Vagina (tissue), 2 donors: ENCODE data around the gene PIERCE2.

Source experiments
- POLR2AphosphoS5 ChIP-seq, 2 donors: sonication (generic); formaldehyde crosslinking; IDR thresholded peaks; one replicate each; pipeline ENCODE4 v1.9.0; 2017; ENCODE audit warnings: antibody characterized with exemption in 2 of 2, mild to moderate bottlenecking in 2 of 2, low read depth in 1 of 2; ENCODE audit not compliant: insufficient read depth in 1 of 2
- TF ChIP-seq, protein P1 (sequence below), 3 experiments: fragments of 450-650 bp in 2 of 3; fragments of 200-600 bp in 1 of 3; sonication (generic) in 1 of 3; IDR thresholded peaks; one replicate each; pipeline ENCODE4 v1.5.1; 2017 to 2019; ENCODE audit warnings: antibody characterized with exemption in 3 of 3, mild to moderate bottlenecking in 2 of 3, moderate library complexity in 2 of 3

DNA sequence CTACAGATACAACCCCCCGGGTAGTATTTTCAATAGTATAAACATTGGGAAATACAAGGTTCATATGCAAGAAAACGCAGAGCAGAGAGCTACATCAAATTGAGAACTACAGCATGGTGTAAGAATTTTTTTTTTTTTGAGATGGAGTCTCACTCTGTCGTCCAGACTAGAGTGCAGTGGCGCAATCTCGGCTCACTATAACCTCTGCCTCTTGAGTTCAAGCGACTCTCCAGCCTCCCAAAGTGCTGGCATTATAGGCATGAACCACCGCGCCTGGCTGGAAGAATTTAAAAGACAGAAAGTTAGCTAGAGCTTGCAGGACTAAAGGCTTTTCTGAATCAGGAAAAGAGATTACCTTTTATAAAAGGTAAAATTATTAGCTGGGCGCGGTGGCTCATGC, 47.2 kb upstream of the PIERCE2 start:
- TF ChIP-seq, protein P1, sequence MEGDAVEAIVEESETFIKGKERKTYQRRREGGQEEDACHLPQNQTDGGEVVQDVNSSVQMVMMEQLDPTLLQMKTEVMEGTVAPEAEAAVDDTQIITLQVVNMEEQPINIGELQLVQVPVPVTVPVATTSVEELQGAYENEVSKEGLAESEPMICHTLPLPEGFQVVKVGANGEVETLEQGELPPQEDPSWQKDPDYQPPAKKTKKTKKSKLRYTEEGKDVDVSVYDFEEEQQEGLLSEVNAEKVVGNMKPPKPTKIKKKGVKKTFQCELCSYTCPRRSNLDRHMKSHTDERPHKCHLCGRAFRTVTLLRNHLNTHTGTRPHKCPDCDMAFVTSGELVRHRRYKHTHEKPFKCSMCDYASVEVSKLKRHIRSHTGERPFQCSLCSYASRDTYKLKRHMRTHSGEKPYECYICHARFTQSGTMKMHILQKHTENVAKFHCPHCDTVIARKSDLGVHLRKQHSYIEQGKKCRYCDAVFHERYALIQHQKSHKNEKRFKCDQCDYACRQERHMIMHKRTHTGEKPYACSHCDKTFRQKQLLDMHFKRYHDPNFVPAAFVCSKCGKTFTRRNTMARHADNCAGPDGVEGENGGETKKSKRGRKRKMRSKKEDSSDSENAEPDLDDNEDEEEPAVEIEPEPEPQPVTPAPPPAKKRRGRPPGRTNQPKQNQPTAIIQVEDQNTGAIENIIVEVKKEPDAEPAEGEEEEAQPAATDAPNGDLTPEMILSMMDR (IDR thresholded peaks at IDR 0.05) = no peak
- TF ChIP-seq POLR2AphosphoS5 (IDR thresholded peaks at IDR 0.05; ENCODE audit: insufficient read depth in 1 of 2, low read depth in 1 of 2) = no peak
